Measurements from ENCODE around the gene DDIT4. TPM values are rescaled to one million over a fixed set of nuclear protein-coding genes. Genes with fewer than 3 reads are reported as not detected.
A peak's percentile ranks its signal among the peaks of the same experiment; 100 is the strongest.
"Not testable (repeated sequence)": the region's sequence is repeated elsewhere in the genome, so short reads cannot be mapped to it uniquely, and the experiment has no call there.

The DDIT4 gene
- polyA plus RNA-seq, 1 experiment, result 103 TPM

DNA sequence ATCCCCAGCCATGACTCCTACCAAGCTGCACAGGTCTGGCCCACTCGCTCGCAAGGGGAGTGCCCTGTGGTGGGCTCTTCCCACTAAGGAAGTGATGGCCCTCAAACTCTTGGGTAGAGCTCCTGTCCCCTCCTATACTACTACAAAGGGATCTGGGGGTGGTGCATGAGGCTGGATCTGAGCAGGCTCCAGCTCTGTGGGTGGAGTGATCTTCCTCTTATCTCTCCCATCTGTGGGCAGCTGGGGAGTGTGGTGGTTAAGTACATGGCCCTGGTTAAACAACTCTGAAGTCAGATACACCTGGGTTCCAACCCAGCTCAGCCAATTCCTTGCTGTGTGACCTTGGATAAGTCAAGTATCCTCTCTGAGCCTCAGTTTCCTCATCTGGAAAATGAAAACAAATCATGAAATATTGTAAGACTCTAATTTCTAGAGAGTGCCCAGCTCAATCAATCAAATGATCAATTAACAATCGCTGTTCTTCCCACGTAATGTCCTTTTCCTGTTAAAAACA is 17.4 kb downstream of the DDIT4 start:
- H3K4me3 ChIP-seq (ENCODE audit: low read depth, low read length), result no peak overlapping the region
- POLR2A ChIA-PET, result interaction anchor here (1.3 kb wide), 1 partner anchor 18 kb away, joined by 6 read pairs; the partner anchor contains the start of gene DDIT4
- CTCF ChIA-PET, result no interaction called here
- H3K27ac ChIP-seq (ENCODE audit: low read depth, low read length), result no peak overlapping the region
- H3K27me3 ChIP-seq (ENCODE audit: control insufficient read depth, insufficient read depth, low read length), result no peaks in the 10 kb centered on the region
- no peak for DNase-seq (ENCODE audit: low read depth, low spot score)
- no peaks in the 10 kb centered on the region for H3K9me3 ChIP-seq (ENCODE audit: control insufficient read depth, insufficient read depth, low read length)
- TF ChIP-seq, protein P1, sequence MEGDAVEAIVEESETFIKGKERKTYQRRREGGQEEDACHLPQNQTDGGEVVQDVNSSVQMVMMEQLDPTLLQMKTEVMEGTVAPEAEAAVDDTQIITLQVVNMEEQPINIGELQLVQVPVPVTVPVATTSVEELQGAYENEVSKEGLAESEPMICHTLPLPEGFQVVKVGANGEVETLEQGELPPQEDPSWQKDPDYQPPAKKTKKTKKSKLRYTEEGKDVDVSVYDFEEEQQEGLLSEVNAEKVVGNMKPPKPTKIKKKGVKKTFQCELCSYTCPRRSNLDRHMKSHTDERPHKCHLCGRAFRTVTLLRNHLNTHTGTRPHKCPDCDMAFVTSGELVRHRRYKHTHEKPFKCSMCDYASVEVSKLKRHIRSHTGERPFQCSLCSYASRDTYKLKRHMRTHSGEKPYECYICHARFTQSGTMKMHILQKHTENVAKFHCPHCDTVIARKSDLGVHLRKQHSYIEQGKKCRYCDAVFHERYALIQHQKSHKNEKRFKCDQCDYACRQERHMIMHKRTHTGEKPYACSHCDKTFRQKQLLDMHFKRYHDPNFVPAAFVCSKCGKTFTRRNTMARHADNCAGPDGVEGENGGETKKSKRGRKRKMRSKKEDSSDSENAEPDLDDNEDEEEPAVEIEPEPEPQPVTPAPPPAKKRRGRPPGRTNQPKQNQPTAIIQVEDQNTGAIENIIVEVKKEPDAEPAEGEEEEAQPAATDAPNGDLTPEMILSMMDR (IDR thresholded peaks at IDR 0.05; ENCODE audit: low read depth, low read length), result no peak

DNA sequence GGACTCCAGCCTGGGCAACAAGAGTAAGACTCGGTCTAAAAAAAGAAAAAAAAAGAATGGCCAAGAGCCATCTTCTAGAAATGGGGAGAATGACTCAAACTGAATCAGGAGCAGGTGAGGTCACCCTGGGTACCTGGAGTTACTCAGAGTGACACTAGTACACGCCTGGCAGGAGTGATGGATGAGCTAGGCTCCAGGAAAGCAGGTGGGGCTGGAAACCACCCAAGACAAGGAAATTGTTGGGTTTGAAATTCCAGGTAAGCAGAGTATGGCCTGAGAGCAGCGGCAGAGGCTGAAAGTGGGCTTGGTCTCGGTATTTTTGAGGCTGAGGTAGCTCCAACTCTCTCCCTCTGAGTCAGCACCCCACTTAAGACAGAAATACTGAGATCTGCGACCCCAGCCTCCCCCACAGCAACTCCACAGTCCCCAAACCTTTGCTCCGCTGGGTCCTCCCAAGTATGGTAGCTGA is 18.5 kb downstream of the DDIT4 start:
- POLR2A ChIA-PET, result no interaction called here
- TF ChIP-seq, protein P1 (IDR thresholded peaks at IDR 0.05; ENCODE audit: low read depth, low read length), result no peak
- Histone ChIP-seq H3K4me3 (ENCODE audit: low read depth, low read length) (no peak overlapping the region), H3K9me3 (ENCODE audit: control insufficient read depth, insufficient read depth, low read length) (no peaks in the 10 kb centered on the region), H3K27ac (ENCODE audit: low read depth, low read length) (no peak overlapping the region), H3K27me3 (ENCODE audit: control insufficient read depth, insufficient read depth, low read length) (no peaks in the 10 kb centered on the region)
- no peak for DNase-seq (ENCODE audit: low read depth, low spot score)
- CTCF ChIA-PET, result interaction anchor here (1.3 kb wide), 1 partner anchor 9 kb away, joined by 3 read pairs; no protein-coding TSS in a partner anchor

DNA sequence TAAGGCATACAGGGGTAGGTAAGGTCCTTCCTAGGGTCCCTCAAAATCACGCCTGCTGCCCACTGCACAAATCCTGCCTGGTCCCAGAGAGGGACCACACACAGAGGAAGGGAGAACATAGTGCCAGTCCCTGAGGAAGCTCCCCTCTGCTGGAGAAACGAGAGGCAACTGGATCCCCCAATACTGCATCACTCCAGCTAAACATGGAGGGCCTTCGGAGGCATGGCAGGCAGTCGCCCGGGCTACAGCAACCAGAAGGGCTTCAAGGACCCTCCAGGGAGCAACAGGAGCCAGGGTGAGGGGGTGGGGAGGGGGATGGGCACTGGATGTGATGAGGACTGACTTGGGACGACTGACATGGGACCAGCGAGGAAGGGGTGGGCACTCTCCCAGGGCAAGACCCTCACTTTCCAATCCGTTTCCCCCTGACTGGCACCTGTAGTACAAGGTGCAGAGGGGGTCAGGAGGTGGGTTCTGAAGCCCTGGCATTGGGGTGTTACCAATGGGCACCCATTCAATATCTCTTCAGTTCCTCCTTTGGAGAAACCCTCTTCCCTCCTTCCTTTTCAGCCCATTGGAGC is 21.7 kb downstream of the DDIT4 start:
- H3K27ac ChIP-seq (ENCODE audit: low read depth, low read length), result no peak overlapping the region

DNA sequence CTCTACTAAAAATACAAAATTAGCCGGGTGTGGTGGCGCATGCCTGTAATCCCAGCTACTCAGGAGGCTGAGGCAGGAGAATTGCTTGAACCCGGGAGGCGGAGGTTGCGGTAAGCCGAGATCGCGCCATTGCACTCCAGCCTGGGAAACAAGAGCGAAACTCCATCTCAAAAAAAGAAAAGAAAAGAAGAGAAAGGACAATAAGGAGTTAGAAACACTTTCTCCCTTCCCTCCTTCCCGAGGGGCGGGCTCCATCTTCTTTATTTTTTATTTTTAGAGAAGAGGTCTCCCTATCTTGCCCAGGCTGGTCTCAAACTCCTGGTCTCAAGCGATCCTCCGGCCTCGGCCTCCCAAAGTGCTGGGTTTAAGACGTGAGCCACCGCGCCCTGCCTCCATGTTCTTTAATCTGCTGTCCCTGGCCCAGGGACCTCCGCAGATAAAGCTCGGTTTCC is 23.1 kb downstream of the DDIT4 start:
- not testable (repeated sequence) for H3K4me3 ChIP-seq (ENCODE audit: low read depth, low read length); H3K9me3 ChIP-seq (ENCODE audit: control insufficient read depth, insufficient read depth, low read length); DNase-seq (ENCODE audit: low read depth, low spot score); H3K27me3 ChIP-seq (ENCODE audit: control insufficient read depth, insufficient read depth, low read length)
- peak overlapping the region; percentile 82 for H3K27ac ChIP-seq (ENCODE audit: low read depth, low read length)
- ChIA-PET CTCF (interaction anchor here (0.7 to 0.9 kb wide), 2 partner anchors 11 to 22 kb away, joined by 3 read pairs; no protein-coding TSS in a partner anchor), POLR2A (interaction anchor here (0.8 to 1.3 kb wide), 3 partner anchors 12 to 29 kb away, joined by 4 to 7 read pairs (median 5); no protein-coding TSS in a partner anchor)

More for the DNA sequence above, 21.7 kb downstream of the DDIT4 start:
- CTCF ChIA-PET, result interaction anchor here (0.7 kb wide), 1 partner anchor 13 kb away, joined by 4 read pairs; no protein-coding TSS in a partner anchor
- Histone ChIP-seq H3K27me3 (ENCODE audit: control insufficient read depth, insufficient read depth, low read length) (no peaks in the 10 kb centered on the region), H3K4me3 (ENCODE audit: low read depth, low read length) (no peak overlapping the region), H3K9me3 (ENCODE audit: control insufficient read depth, insufficient read depth, low read length) (no peaks in the 10 kb centered on the region; the same call in 1 of the 2 replicates)
- TF ChIP-seq, protein P1 (IDR thresholded peaks at IDR 0.05; ENCODE audit: low read depth, low read length), result no peak
- DNase-seq (ENCODE audit: low read depth, low spot score), result no peak
- POLR2A ChIA-PET, result no interaction called here

DNA sequence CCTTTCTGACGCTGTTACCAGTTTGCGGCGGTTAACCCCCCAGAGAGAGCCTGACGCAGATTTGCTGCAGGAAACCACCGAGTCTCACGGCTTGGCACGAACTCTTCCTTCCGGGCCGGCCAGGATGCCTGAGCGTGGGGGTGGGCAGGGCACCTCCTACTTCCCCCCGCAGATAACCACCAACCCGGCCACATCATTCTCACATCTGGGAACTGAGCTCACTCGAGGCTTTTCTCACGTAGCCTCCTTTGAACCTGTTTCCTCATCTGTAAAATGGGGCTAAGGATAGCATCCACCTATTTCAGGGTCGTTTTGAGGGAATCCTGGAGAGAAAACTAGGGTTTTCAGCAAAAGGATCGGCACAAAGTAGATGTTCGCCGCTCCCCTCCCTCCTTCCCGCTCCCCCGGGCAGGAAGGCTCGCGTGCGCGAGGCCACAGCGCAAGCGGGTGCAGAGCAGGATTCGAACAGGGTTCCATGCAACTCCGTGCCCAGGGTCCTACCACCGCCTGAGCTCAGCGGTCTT is 23.6 kb downstream of the DDIT4 start:
- Histone ChIP-seq H3K9me3 (ENCODE audit: control insufficient read depth, insufficient read depth, low read length) (no peaks in the 10 kb centered on the region; the same call in 1 of the 2 replicates), H3K27ac (ENCODE audit: low read depth, low read length) (peak overlapping the region; percentile 82), H3K4me3 (ENCODE audit: low read depth, low read length) (peak overlapping the region; percentile 64), H3K27me3 (ENCODE audit: control insufficient read depth, insufficient read depth, low read length) (no peaks in the 10 kb centered on the region)
- DNase-seq (ENCODE audit: low read depth, low spot score), result peak; percentile 56
- ChIA-PET POLR2A (interaction anchor here (0.8 to 1.3 kb wide), 5 partner anchors 11 to 28 kb away, joined by 3 to 7 read pairs (median 5); partner anchors contain the start of gene DDIT4), CTCF (interaction anchor here (0.9 kb wide), 1 partner anchor 22 kb away, joined by 3 read pairs; no protein-coding TSS in a partner anchor)
- TF ChIP-seq, protein P1 (IDR thresholded peaks at IDR 0.05; ENCODE audit: low read depth, low read length), result no peak
